SU-DHL-6 (cell line): Measurements from ENCODE around the gene AIP.

ENCODE experiments used
- H2AFZ ChIP-seq: fragments of 200-600 bp; sonication (generic); 2 replicates; pipeline ENCODE4 v1.6.1; 2014; ENCODE audit warnings: low read depth, mild to moderate bottlenecking, moderate library complexity, mixed read lengths, antibody characterized with exemption, low read length; ENCODE audit not compliant: severe bottlenecking
- H3F3A ChIP-seq: fragments of 200-600 bp; shearing (Covaris generic); 2 replicates; pipeline ENCODE4 v1.6.0; 2016; ENCODE audit warnings: antibody characterized with exemption, mild to moderate bottlenecking; ENCODE audit not compliant: insufficient read depth
- H3K27ac ChIP-seq: fragments of 200-600 bp; sonication (generic); 2 replicates; pipeline ENCODE4 v1.5.1; 2016; ENCODE audit warnings: low read depth, mild to moderate bottlenecking, low read length, moderate library complexity, mixed read lengths
- H3K27me3 ChIP-seq: fragments of 200-600 bp; sonication (generic), shearing (Covaris generic); 2 replicates; pipeline ENCODE4 v1.6.0; 2014; ENCODE audit warnings: mild to moderate bottlenecking, low read length
- H3K36me3 ChIP-seq: fragments of 200-600 bp; sonication (generic); 2 replicates; pipeline ENCODE4 v1.6.1; 2014; ENCODE audit warnings: mild to moderate bottlenecking, low read length, mixed read lengths
- H3K4me2 ChIP-seq: fragments of 300-600, 200-600 bp; shearing (Covaris generic), sonication (generic); 2 replicates; pipeline ENCODE4 v1.6.0; 2014; ENCODE audit warnings: low read length, low read depth, mild to moderate bottlenecking; ENCODE audit not compliant: poor library complexity, severe bottlenecking
- H3K4me3 ChIP-seq: fragments of 200-600 bp; sonication (generic); 2 replicates; pipeline ENCODE4 v1.5.1; 2014; ENCODE audit warnings: antibody characterized with exemption, low read length, mild to moderate bottlenecking, mixed read lengths; ENCODE audit not compliant: insufficient read depth, poor library complexity, severe bottlenecking
- H3K79me2 ChIP-seq: fragments of 200-600 bp; sonication (generic); 2 replicates; pipeline ENCODE4 v1.6.1; 2014; ENCODE audit warnings: mild to moderate bottlenecking, low read length, moderate library complexity; ENCODE audit not compliant: insufficient read depth
- H3K9ac ChIP-seq: fragments of 200-600 bp; sonication (generic); 2 replicates; pipeline ENCODE4 v1.7.0; 2014; ENCODE audit warnings: mild to moderate bottlenecking, low read length
- H3K9me2 ChIP-seq: fragments of 200-600 bp; sonication (generic); replicated peaks from 2 replicates; pipeline ENCODE4 v1.6.1; 2014; ENCODE audit warnings: low read length; ENCODE audit not compliant: insufficient read depth
- H3K9me3 ChIP-seq: fragments of 200-600 bp; sonication (generic); 2 replicates; pipeline ENCODE4 v1.6.1; 2014; ENCODE audit warnings: low read length, mixed read lengths; ENCODE audit not compliant: insufficient read depth
- H4K20me1 ChIP-seq: fragments of 200-600 bp; sonication (generic); 2 replicates; pipeline ENCODE4 v1.6.1; 2014; ENCODE audit warnings: low read depth, mild to moderate bottlenecking, antibody characterized with exemption, low read length, moderate library complexity, mixed read lengths
- EZH2phosphoT487 ChIP-seq: fragments of 200-600 bp; sonication (generic), shearing (Covaris generic); conservative IDR thresholded peaks from 2 replicates; pipeline ENCODE4 v1.6.1; 2018; ENCODE audit warnings: mild to moderate bottlenecking, antibody characterized with exemption, low read length, moderate library complexity, mixed read lengths
- TF ChIP-seq, protein P1 (sequence below): fragments of 200-600 bp; sonication (generic); IDR thresholded peaks from one replicate; pipeline ENCODE4 v1.5.1; 2017; ENCODE audit warnings: antibody characterized with exemption, mild to moderate bottlenecking, low read length, moderate library complexity; ENCODE audit not compliant: insufficient read depth, poor library complexity, severe bottlenecking

AIP gene

DNA sequence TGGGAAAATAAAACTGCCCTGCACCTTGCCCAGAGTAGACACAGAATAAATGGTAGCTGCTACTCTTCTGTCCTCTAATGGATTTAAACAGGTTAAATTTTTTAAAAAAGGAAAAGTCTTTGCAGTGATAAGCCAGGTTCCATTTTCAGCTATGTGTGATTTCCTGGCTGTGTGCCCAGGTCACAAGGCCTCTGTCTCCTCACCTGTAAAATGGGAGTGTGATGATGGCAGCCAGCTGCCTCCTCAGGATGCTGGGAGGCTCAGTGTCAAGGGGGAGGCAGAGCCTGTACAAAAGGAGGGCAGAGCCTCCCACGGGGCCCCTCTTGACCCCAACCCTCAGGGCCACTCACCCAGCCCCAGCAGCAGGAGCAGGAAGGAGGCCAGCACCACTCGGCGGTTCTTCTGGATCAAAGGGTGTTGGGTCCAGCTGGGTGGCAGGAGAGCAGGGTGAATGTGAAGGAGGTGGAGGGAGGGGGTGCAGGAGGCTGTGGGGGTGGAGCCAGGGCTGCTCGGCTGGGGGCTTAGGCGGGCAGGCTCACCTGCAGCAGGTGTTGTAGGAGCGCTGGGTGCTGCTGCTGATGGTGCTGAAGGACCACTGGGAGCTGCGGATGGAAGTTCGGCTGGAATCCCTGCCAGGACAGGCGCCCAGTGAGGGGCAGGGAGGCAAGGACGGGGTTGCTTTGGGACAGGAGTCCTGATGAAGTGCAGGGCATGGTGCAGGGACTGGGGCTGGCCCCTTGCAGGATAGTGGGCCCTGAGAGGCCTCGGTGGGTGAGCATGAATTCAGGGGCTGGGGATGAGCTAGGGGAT, 15.7 kb upstream of the AIP start:
- Histone ChIP-seq H3K4me3 (peak overlapping the region; percentile 86), H3K9ac (peak overlapping the region; percentile 96), H3K27ac (peak overlapping the region; percentile 94), H4K20me1 (no peaks in the 10 kb centered on the region), H3K79me2 (peaks cover 20% of the 10 kb centered on the region), H3K27me3 (no peaks in the 10 kb centered on the region), H3K9me2 (no peaks in the 10 kb centered on the region), H3K9me3 (no peaks in the 10 kb centered on the region), H2AFZ (no peak overlapping the region), H3K4me2 (peak overlapping the region; percentile 89), H3K36me3 (no peaks in the 10 kb centered on the region), H3F3A (peaks cover 37% of the 10 kb centered on the region)
- no peak for TF ChIP-seq EZH2phosphoT487
- TF ChIP-seq, protein P1, sequence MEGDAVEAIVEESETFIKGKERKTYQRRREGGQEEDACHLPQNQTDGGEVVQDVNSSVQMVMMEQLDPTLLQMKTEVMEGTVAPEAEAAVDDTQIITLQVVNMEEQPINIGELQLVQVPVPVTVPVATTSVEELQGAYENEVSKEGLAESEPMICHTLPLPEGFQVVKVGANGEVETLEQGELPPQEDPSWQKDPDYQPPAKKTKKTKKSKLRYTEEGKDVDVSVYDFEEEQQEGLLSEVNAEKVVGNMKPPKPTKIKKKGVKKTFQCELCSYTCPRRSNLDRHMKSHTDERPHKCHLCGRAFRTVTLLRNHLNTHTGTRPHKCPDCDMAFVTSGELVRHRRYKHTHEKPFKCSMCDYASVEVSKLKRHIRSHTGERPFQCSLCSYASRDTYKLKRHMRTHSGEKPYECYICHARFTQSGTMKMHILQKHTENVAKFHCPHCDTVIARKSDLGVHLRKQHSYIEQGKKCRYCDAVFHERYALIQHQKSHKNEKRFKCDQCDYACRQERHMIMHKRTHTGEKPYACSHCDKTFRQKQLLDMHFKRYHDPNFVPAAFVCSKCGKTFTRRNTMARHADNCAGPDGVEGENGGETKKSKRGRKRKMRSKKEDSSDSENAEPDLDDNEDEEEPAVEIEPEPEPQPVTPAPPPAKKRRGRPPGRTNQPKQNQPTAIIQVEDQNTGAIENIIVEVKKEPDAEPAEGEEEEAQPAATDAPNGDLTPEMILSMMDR, result no peak

DNA sequence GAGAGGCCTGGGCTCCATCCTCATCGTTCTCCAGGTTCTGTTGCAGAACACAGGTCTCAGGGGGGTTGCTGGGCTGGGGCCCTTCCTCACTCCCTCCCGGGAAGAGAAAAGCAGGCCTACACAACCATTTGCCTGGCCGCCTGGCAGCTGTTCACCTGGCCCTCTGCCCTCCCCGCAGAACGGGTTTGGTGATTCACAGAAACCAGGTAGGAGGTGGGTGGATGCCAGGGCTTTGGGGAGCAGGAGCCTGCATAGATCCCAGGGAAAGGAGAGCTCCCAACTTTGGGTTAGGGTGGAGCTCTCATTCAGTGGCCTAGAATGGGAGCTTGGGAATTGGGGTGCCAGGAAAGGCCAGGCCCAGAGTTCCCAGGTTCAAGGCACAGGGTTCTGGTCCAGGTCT, 14.8 kb upstream of the AIP start:
- H3K9me3 ChIP-seq, result no peaks in the 10 kb centered on the region

DNA sequence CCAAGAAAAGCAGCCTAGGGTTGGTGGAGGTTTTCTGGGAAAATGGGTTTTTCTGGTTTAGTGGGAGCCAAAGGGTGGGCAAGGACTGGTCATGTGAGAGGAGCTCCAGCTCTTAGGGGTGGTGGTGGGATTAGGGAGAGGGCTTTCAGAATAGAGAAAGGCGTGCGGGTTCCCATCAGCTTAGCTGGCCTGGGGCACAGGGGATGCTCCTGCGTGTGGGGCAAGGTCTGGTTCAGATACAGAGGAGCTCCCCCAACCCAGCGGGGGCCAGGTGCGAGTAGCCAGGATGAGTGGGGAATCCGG, 14.4 kb upstream of the AIP start:
- Histone ChIP-seq H3K79me2 (peaks cover 20% of the 10 kb centered on the region), H3K27me3 (no peaks in the 10 kb centered on the region), H3K9me2 (no peaks in the 10 kb centered on the region), H3K4me2 (peak overlapping the region; percentile 89), H3K9ac (peak overlapping the region; percentile 96), H3K36me3 (no peaks in the 10 kb centered on the region), H3K4me3 (peak overlapping the region; percentile 86), H2AFZ (no peak overlapping the region), H3F3A (peaks cover 34% of the 10 kb centered on the region), H3K9me3 (no peaks in the 10 kb centered on the region), H4K20me1 (no peaks in the 10 kb centered on the region), H3K27ac (peak overlapping the region; percentile 94)
- no peak for TF ChIP-seq EZH2phosphoT487
- TF ChIP-seq, protein P1, result no peak

More for the DNA sequence above, 14.8 kb upstream of the AIP start:
- H3K79me2 ChIP-seq, result peaks cover 20% of the 10 kb centered on the region
- H3K27ac ChIP-seq, result peak overlapping the region; percentile 94
- peak overlapping the region; percentile 86 for H3K4me3 ChIP-seq
- peaks cover 37% of the 10 kb centered on the region for H3F3A ChIP-seq
- H4K20me1 ChIP-seq, result no peaks in the 10 kb centered on the region
- no peaks in the 10 kb centered on the region for H3K36me3 ChIP-seq
- peak overlapping the region; percentile 96 for H3K9ac ChIP-seq
- no peak for TF ChIP-seq EZH2phosphoT487
- TF ChIP-seq, protein P1, result no peak
- H3K9me2 ChIP-seq, result no peaks in the 10 kb centered on the region
- H2AFZ ChIP-seq, result no peak overlapping the region
- peak overlapping the region; percentile 89 for H3K4me2 ChIP-seq
- no peaks in the 10 kb centered on the region for H3K27me3 ChIP-seq
